WTC11 (cell line): ENCODE data around the gene TBX3. TPM values are rescaled to one million over a fixed set of nuclear protein-coding genes. Genes with fewer than 3 reads are reported as not detected.

Experiments
- ATAC-seq: fragments of 200-7000 bp; cut with Tn5 transposase; 2 replicates; pipeline ENCODE4 v1.10.0; 2021; ENCODE audit warnings: mild to moderate bottlenecking, moderate library complexity
- CTCF ChIA-PET: fragments of 300-600 bp; sonication (Branson Sonifier 250); formaldehyde crosslinking; loops from one replicate; lab custom pipeline; 2021; ENCODE audit warnings: antibody characterized with exemption; lab: Charles Lee
- POLR2A ChIA-PET: fragments of 350-600 bp; sonication (Branson Sonifier 250); formaldehyde crosslinking; loops from one replicate; lab custom pipeline; 2021; ENCODE audit warnings: antibody characterized with exemption; lab: Charles Lee
- DNase-seq: peaks from one replicate; pipeline ENCODE4 v3.0.0; 2021; ENCODE audit warnings: low spot score
- H3K27ac Mint-ChIP-seq: 2 replicates; pipeline ENCODE4 v1.8.0; 2021; ENCODE audit warnings: mixed read lengths
- H3K27me3 Mint-ChIP-seq: 2 replicates; pipeline ENCODE4 v1.8.0; 2021; ENCODE audit warnings: low read depth, mild to moderate bottlenecking, moderate library complexity, mixed read lengths
- H3K36me3 Mint-ChIP-seq: 2 replicates; pipeline ENCODE4 v1.8.0; 2021; ENCODE audit warnings: mixed read lengths
- H3K4me1 Mint-ChIP-seq: 2 replicates; pipeline ENCODE4 v1.8.0; 2022; ENCODE audit warnings: mixed read lengths
- H3K4me3 Mint-ChIP-seq: 2 replicates; pipeline ENCODE4 v1.8.0; 2021; ENCODE audit warnings: mild to moderate bottlenecking, moderate library complexity, mixed read lengths
- H3K9me3 Mint-ChIP-seq: 2 replicates; pipeline ENCODE4 v1.8.0; 2021; ENCODE audit warnings: mixed read lengths
- GRHL2 ChIP-seq: fragments of 250-450 bp; sonication (Bioruptor Pico); IDR thresholded peaks from 2 replicates; pipeline ENCODE4 v1.8.0; 2022; ENCODE audit warnings: mild to moderate bottlenecking, moderate library complexity; ENCODE audit not compliant: insufficient replicate concordance, severe bottlenecking
- JUN ChIP-seq: sonication (generic); formaldehyde crosslinking; IDR thresholded peaks from 2 replicates; pipeline ENCODE4 v1.8.0; 2023; ENCODE audit warnings: mild to moderate bottlenecking, missing genetic modification reagents
- NFATC4 ChIP-seq: fragments of 250-450 bp; sonication (Bioruptor Pico); IDR thresholded peaks from 2 replicates; pipeline ENCODE4 v1.9.0; 2021; ENCODE audit warnings: mild to moderate bottlenecking
- NFYB ChIP-seq: sonication (generic); formaldehyde crosslinking; conservative IDR thresholded peaks from 2 replicates; pipeline ENCODE4 v1.8.0; 2022; ENCODE audit warnings: low read depth, missing genetic modification reagents
- NR3C1 ChIP-seq: sonication (generic); formaldehyde crosslinking; conservative IDR thresholded peaks from 2 replicates; pipeline ENCODE4 v1.8.1; 2023; ENCODE audit warnings: low read depth, mild to moderate bottlenecking, missing genetic modification reagents
- PREB ChIP-seq: sonication (generic); formaldehyde crosslinking; IDR thresholded peaks from 2 replicates; pipeline ENCODE4 v1.8.1; 2022; ENCODE audit warnings: mild to moderate bottlenecking, missing genetic modification reagents, moderate library complexity, borderline replicate concordance
- SMAD3 ChIP-seq: sonication (generic); formaldehyde crosslinking; IDR thresholded peaks from 2 replicates; pipeline ENCODE4 v1.8.0; 2022; ENCODE audit warnings: missing genetic modification reagents, mild to moderate bottlenecking, borderline replicate concordance
- STAT6 ChIP-seq: sonication (generic); formaldehyde crosslinking; conservative IDR thresholded peaks from 2 replicates; pipeline ENCODE4 v1.8.1; 2023; ENCODE audit warnings: mild to moderate bottlenecking, low read depth, missing genetic modification reagents, moderate library complexity
- TEAD4 ChIP-seq: sonication (generic); formaldehyde crosslinking; IDR thresholded peaks from 2 replicates; pipeline ENCODE4 v1.8.0; 2022; ENCODE audit warnings: mild to moderate bottlenecking, missing genetic modification reagents
- ZBTB21 ChIP-seq: sonication (generic); formaldehyde crosslinking; IDR thresholded peaks from 2 replicates; pipeline ENCODE4 v1.8.1; 2023; ENCODE audit warnings: mild to moderate bottlenecking, missing genetic modification reagents, borderline replicate concordance
- ZNF121 ChIP-seq: sonication (generic); formaldehyde crosslinking; IDR thresholded peaks from 2 replicates; pipeline ENCODE4 v1.8.0; 2023; ENCODE audit warnings: missing genetic modification reagents
- total RNA-seq: library from RNA; stranded (reverse); gene quantifications from 3 replicates; pipeline ENCODE4 v1.2.3, GENCODE V29; 2021
- TF ChIP-seq, protein P1 (sequence below): fragments of 250-450 bp; sonication (Bioruptor Pico); IDR thresholded peaks from 2 replicates; pipeline ENCODE4 v1.9.0; 2021; ENCODE audit warnings: moderate library complexity, mild to moderate bottlenecking, inconsistent platforms, borderline replicate concordance
- TF ChIP-seq, protein P2 (sequence below): sonication (generic); formaldehyde crosslinking; IDR thresholded peaks from 2 replicates; pipeline ENCODE4 v1.8.0; 2022; ENCODE audit warnings: missing genetic modification reagents
- TF ChIP-seq, protein P3 (sequence below): sonication (generic); formaldehyde crosslinking; IDR thresholded peaks from 2 replicates; pipeline ENCODE4 v1.8.1; 2023; ENCODE audit warnings: mild to moderate bottlenecking, missing genetic modification reagents, moderate library complexity
- TF ChIP-seq, protein P4 (sequence below): sonication (generic); formaldehyde crosslinking; IDR thresholded peaks from 2 replicates; pipeline ENCODE4 v1.8.1; 2022; ENCODE audit warnings: low read depth, missing genetic modification reagents, borderline replicate concordance
- TF ChIP-seq, protein P5 (sequence below): sonication (generic); formaldehyde crosslinking; IDR thresholded peaks from 2 replicates; pipeline ENCODE4 v1.8.1; 2022; ENCODE audit warnings: missing genetic modification reagents, borderline replicate concordance
- TF ChIP-seq, protein P6 (sequence below): sonication (generic); formaldehyde crosslinking; IDR thresholded peaks from 2 replicates; pipeline ENCODE4 v1.8.1; 2023; ENCODE audit warnings: mild to moderate bottlenecking, missing genetic modification reagents

The TBX3 gene
- total RNA-seq, 1 experiment from 2014 or later, result 2.2 TPM

DNA sequence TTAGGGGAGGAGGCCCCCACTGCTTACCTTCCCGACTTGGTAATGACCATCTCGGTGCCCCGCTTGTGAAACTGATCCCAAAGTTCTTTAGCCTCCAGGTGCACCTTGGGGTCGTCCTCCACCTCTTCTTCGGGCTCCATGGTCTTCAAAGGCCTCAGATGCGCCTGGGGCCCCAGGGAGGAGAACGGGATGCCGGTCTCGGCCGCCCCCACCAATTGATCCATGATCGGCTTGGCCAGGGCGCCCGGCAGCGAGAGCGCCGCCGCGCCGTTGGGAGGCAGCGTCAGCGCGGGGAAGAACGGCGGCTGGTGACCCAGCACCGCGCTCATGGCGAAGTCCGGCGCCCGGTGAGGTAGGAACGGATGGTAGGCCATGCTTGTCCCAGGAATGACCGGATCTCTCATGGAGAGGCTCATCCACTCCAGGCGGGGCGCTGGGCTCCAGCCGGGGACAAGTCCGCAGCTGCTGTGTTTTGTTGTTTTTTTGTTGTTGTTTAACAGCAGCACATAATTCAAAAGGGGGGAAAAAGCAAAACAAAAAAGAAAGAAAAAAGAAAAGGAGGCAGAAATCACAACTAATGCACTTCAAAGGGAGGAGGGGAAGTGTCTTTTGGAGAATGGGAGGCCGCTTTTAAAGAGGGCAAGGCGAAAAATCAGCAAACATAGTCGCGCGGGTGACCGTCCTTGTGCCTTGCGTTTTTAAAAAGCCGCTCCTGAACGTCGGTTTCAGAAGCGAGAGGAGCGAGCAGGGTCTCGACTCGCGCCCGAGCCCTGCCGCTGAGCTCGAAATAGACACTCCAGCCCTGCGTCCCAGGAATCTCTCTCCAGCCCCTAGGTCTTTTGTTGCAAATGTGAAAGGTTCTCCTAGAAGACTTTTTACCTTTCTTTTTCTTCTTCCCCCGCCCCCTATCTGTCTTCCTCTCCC, 928 bp downstream of the TBX3 start (continued):
- TF ChIP-seq PREB (CRISPR knock-in tag) (no peak), NFATC4 (CRISPR knock-in tag) (no peak), GRHL2 (CRISPR knock-in tag) (no peak), NFYB (CRISPR knock-in tag) (no peak)
- TF ChIP-seq, protein P1, sequence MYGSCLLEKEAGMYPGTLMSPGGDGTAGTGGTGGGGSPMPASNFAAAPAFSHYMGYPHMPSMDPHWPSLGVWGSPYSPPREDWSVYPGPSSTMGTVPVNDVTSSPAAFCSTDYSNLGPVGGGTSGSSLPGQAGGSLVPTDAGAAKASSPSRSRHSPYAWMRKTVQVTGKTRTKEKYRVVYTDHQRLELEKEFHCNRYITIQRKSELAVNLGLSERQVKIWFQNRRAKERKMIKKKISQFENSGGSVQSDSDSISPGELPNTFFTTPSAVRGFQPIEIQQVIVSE (CRISPR knock-in tag), result no peak
- TF ChIP-seq, protein P2, sequence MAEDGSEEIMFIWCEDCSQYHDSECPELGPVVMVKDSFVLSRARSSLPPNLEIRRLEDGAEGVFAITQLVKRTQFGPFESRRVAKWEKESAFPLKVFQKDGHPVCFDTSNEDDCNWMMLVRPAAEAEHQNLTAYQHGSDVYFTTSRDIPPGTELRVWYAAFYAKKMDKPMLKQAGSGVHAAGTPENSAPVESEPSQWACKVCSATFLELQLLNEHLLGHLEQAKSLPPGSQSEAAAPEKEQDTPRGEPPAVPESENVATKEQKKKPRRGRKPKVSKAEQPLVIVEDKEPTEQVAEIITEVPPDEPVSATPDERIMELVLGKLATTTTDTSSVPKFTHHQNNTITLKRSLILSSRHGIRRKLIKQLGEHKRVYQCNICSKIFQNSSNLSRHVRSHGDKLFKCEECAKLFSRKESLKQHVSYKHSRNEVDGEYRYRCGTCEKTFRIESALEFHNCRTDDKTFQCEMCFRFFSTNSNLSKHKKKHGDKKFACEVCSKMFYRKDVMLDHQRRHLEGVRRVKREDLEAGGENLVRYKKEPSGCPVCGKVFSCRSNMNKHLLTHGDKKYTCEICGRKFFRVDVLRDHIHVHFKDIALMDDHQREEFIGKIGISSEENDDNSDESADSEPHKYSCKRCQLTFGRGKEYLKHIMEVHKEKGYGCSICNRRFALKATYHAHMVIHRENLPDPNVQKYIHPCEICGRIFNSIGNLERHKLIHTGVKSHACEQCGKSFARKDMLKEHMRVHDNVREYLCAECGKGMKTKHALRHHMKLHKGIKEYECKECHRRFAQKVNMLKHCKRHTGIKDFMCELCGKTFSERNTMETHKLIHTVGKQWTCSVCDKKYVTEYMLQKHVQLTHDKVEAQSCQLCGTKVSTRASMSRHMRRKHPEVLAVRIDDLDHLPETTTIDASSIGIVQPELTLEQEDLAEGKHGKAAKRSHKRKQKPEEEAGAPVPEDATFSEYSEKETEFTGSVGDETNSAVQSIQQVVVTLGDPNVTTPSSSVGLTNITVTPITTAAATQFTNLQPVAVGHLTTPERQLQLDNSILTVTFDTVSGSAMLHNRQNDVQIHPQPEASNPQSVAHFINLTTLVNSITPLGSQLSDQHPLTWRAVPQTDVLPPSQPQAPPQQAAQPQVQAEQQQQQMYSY (CRISPR knock-in tag), result no peak
- TF ChIP-seq, protein P3, sequence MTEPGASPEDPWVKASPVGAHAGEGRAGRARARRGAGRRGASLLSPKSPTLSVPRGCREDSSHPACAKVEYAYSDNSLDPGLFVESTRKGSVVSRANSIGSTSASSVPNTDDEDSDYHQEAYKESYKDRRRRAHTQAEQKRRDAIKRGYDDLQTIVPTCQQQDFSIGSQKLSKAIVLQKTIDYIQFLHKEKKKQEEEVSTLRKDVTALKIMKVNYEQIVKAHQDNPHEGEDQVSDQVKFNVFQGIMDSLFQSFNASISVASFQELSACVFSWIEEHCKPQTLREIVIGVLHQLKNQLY (CRISPR knock-in tag), result no peak
- TF ChIP-seq, all 79 proteins: peak for 0

DNA sequence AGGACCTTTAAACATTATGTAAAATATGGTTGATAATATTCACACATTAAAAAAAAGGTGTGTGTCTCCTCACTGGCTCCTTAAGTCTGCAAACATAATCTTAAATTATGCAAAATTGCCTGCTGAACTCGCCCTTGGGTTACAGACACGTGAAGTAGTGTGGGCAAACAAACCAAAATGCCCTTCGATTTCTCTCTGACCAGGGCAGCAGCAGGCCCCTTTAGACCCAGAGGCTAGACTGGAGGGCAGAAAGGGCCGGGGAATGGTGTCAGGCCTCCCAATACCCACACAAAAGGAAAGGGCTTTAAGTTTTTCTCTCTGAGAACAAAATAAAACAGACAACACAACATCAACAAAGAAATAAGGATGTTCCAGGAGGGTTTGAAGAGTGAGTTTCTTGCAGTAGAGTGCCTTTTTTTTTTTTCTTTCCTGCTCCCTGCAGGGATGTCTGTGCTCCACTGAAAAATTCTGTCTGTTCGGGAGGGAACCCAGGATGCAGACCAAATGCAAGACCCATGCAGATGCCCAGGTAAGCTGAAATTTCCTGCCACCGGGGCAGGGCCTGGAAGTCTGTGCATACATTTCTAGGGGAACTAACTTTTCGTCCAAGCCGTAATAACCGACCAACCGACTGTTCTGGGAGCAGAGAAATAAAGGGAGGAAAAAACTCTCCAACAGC, 1.7 kb downstream of the TBX3 start:
- H3K4me1 Mint-ChIP-seq, result peaks cover 88% of the 10 kb centered on the region
- DNase-seq (no peak), ATAC-seq (no peak)
- ChIA-PET POLR2A (no interaction called here), CTCF (interaction anchor here (0.7 kb wide), 1 partner anchor 16 kb away, joined by 3 read pairs; no protein-coding TSS in a partner anchor)
- no peaks in the 10 kb centered on the region for H3K9me3 Mint-ChIP-seq
- H3K4me3 Mint-ChIP-seq, result peak overlapping the region; percentile 81
- H3K27me3 Mint-ChIP-seq, result peaks cover 98% of the 10 kb centered on the region
- no peak overlapping the region for H3K27ac Mint-ChIP-seq
- H3K36me3 Mint-ChIP-seq, result no peaks in the 10 kb centered on the region
- TF ChIP-seq, protein P4, sequence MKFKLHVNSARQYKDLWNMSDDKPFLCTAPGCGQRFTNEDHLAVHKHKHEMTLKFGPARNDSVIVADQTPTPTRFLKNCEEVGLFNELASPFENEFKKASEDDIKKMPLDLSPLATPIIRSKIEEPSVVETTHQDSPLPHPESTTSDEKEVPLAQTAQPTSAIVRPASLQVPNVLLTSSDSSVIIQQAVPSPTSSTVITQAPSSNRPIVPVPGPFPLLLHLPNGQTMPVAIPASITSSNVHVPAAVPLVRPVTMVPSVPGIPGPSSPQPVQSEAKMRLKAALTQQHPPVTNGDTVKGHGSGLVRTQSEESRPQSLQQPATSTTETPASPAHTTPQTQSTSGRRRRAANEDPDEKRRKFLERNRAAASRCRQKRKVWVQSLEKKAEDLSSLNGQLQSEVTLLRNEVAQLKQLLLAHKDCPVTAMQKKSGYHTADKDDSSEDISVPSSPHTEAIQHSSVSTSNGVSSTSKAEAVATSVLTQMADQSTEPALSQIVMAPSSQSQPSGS (CRISPR knock-in tag), result no peak
- TF ChIP-seq ZBTB21 (CRISPR knock-in tag) (no peak), SMAD3 (CRISPR knock-in tag) (no peak), NR3C1 (CRISPR knock-in tag) (no peak), ZNF121 (CRISPR knock-in tag) (no peak), STAT6 (CRISPR knock-in tag) (no peak), NFATC4 (CRISPR knock-in tag) (no peak), TEAD4 (no peak), PREB (CRISPR knock-in tag) (no peak), JUN (CRISPR knock-in tag) (no peak)
- TF ChIP-seq, protein P5, sequence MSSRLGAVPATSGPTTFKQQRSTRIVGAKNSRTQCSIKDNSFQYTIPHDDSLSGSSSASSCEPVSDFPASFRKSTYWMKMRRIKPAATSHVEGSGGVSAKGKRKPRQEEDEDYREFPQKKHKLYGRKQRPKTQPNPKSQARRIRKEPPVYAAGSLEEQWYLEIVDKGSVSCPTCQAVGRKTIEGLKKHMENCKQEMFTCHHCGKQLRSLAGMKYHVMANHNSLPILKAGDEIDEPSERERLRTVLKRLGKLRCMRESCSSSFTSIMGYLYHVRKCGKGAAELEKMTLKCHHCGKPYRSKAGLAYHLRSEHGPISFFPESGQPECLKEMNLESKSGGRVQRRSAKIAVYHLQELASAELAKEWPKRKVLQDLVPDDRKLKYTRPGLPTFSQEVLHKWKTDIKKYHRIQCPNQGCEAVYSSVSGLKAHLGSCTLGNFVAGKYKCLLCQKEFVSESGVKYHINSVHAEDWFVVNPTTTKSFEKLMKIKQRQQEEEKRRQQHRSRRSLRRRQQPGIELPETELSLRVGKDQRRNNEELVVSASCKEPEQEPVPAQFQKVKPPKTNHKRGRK (CRISPR knock-in tag), result no peak
- TF ChIP-seq, protein P6, sequence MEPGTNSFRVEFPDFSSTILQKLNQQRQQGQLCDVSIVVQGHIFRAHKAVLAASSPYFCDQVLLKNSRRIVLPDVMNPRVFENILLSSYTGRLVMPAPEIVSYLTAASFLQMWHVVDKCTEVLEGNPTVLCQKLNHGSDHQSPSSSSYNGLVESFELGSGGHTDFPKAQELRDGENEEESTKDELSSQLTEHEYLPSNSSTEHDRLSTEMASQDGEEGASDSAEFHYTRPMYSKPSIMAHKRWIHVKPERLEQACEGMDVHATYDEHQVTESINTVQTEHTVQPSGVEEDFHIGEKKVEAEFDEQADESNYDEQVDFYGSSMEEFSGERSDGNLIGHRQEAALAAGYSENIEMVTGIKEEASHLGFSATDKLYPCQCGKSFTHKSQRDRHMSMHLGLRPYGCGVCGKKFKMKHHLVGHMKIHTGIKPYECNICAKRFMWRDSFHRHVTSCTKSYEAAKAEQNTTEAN (CRISPR knock-in tag), result no peak
